Upper lobe of left lung (tissue), 4 donors: Measurements from ENCODE around the gene UST.

Experiments used
- CTCF ChIP-seq, 6 experiments: fragments of 450-650 bp in 4 of 6; fragments of 200-600 bp in 2 of 6; sonication (generic) in 2 of 6; IDR thresholded peaks; one replicate each; pipeline ENCODE4 v1.5.1; 2016 to 2019; ENCODE audit warnings: antibody characterized with exemption in 6 of 6
- POLR2A ChIP-seq, 4 donors: fragments of 450-650 bp; IDR thresholded peaks; one replicate each; pipeline ENCODE4 v1.5.1; 2016 to 2017; ENCODE audit warnings: antibody characterized with exemption in 4 of 4, mild to moderate bottlenecking in 2 of 4
- POLR2AphosphoS5 ChIP-seq, 2 donors: sonication (generic); formaldehyde crosslinking; IDR thresholded peaks; one replicate each; pipeline ENCODE4 v1.5.1; 2017; ENCODE audit warnings: antibody characterized with exemption in 2 of 2

- no peak for TF ChIP-seq CTCF (IDR thresholded peaks at IDR 0.05)
- TF ChIP-seq POLR2A (IDR thresholded peaks at IDR 0.05) = no peak
- TF ChIP-seq POLR2AphosphoS5 (IDR thresholded peaks at IDR 0.05) = no peak
Measured at GRCh38 chr6:149065658-149066556, 319.1 kb downstream of the UST start.
